Kidney (tissue), 14 donors: ENCODE data around the gene SCAF1. TPM values are rescaled to one million over a fixed set of nuclear protein-coding genes. Genes with fewer than 3 reads are reported as not detected.

Experiments used
- DNase-seq, 5 donors: peaks; one replicate each; pipeline ENCODE4 v3.0.0-alpha.2; 2013 to 2020
- FAIRE-seq: peaks from 2 replicates; lab custom pipeline; 2012; peaks lifted over from hg19 to GRCh38; lab: Jason Lieb, UNC
- H3K27ac ChIP-seq, 2 donors: one replicate each; pipeline ENCODE4 v1.7.0; 2013; ENCODE audit warnings: low read depth in 2 of 2, low read length in 2 of 2, inconsistent platforms in 1 of 2
- H3K27me3 ChIP-seq: one replicate; pipeline ENCODE4 v1.7.1; 2013; ENCODE audit warnings: low read length, inconsistent platforms; ENCODE audit not compliant: control insufficient read depth, insufficient read depth
- H3K36me3 ChIP-seq, 3 donors: one replicate each; pipeline versions ENCODE4 v1.7.0 to v1.7.1; 2013; ENCODE audit warnings: low read length in 3 of 3, control low read depth in 1 of 3, inconsistent platforms in 1 of 3; ENCODE audit not compliant: insufficient read depth in 3 of 3, control insufficient read depth in 2 of 3
- H3K4me1 ChIP-seq, 3 donors: one replicate each; pipeline versions ENCODE4 v1.7.0 to v1.7.1; 2013; ENCODE audit warnings: low read length in 3 of 3, inconsistent platforms in 1 of 3, low read depth in 1 of 3; ENCODE audit not compliant: control insufficient read depth in 2 of 3, insufficient read depth in 2 of 3
- H3K4me3 ChIP-seq, 3 donors: one replicate each; pipeline versions ENCODE4 v1.7.0 to v1.8.1; 2013; ENCODE audit warnings: low read length in 3 of 3, control low read depth in 1 of 3, inconsistent platforms in 1 of 3
- H3K9ac ChIP-seq, 3 donors: one replicate each; pipeline versions ENCODE4 v1.7.0 to v1.7.1; 2013; ENCODE audit warnings: low read length in 3 of 3, control low read depth in 1 of 3, inconsistent platforms in 1 of 3
- H3K9me3 ChIP-seq, 3 donors: one replicate each; pipeline versions ENCODE4 v1.7.0 to v1.7.1; 2013; ENCODE audit warnings: low read length in 3 of 3, control low read depth in 1 of 3, inconsistent platforms in 1 of 3; ENCODE audit not compliant: control insufficient read depth in 2 of 3, insufficient read depth in 1 of 3
- CTCF ChIP-seq: IDR thresholded peaks from 3 replicates; pipeline ENCODE4 v1.5.1; 2012; ENCODE audit warnings: mild to moderate bottlenecking, moderate library complexity, borderline replicate concordance; ENCODE audit not compliant: insufficient read depth; ENCODE audit errors: extremely low read depth
- intact Hi-C: fragments of 100-400 bp; cut with DNase I; formaldehyde crosslinking; loops from one replicate; pipeline ENCODE4 v1.11.1; 2022
- polyA plus RNA-seq: library from polyadenylated mRNA; stranded (reverse); fragments of 350-450 nt; fragmentation: Illumina TruSeq; extraction: RNeasy Lipid Tissue Mini Kit (QIAGEN cat#74804); gene quantifications from one replicate; pipeline ENCODE4 v1.2.3, GENCODE V29; 2014; ENCODE audit warnings: low read depth, low replicate concordance; ENCODE audit not compliant: insufficient read depth
- total RNA-seq: library from RNA; stranded (reverse); fragmentation: NEBNext Ultra II Directional; extraction: Animal tissue kit (Norgen Biotek cat#: 25700); gene quantifications from one replicate; pipeline ENCODE4 v1.2.1, GENCODE V29; 2021
- donor health status: control.
- donor health status: control.
- donor health status: control.
- donor health status: control.
- donor health status: control.
- donor health status: DM: yes; HTN: yes; CAD: no.
- donor health status: Normal renal cell carcinoma (clear cell type).

The SCAF1 gene
- total and polyA plus RNA-seq, 2 donors from 2014 or later: 18.1 to 69.0 TPM

- peaks cover 5 to 30% (median 5%) of the 10 kb centered on the region in 3 donors for H3K36me3 ChIP-seq
- intact Hi-C loops: no loop called here
- H3K4me1 ChIP-seq: peaks cover 0 to 6% (median 0%) of the 10 kb centered on the region in 3 donors
- no peak overlapping the region for H3K4me3 ChIP-seq
- H3K27me3 ChIP-seq: no peaks in the 10 kb centered on the region
- no peak for FAIRE-seq
- no peak overlapping the region for H3K9ac ChIP-seq
- H3K9me3 ChIP-seq: no peaks in the 10 kb centered on the region
- TF ChIP-seq CTCF: no peak
- no peak overlapping the region for H3K27ac ChIP-seq
- DNase-seq: no peak
Observed at GRCh38 chr19:49597703-49597974, 44.4 kb upstream of the SCAF1 start.

GRCh38 chr19:49599378-49600295 lies 42.4 kb upstream of the SCAF1 start:
- FAIRE-seq (no peak), DNase-seq (no peak)
- intact Hi-C loops: no loop called here
- H3K9ac ChIP-seq: no peak overlapping the region
- peaks cover 5 to 26% (median 9%) of the 10 kb centered on the region in 3 donors for H3K36me3 ChIP-seq
- H3K9me3 ChIP-seq: no peaks in the 10 kb centered on the region
- H3K27ac ChIP-seq: no peak overlapping the region
- no peak for TF ChIP-seq CTCF
- no peaks in the 10 kb centered on the region for H3K27me3 ChIP-seq
- no peaks in the 10 kb centered on the region for H3K4me1 ChIP-seq
- no peak overlapping the region for H3K4me3 ChIP-seq

GRCh38 chr19:49601482-49602038 lies 40.4 kb upstream of the SCAF1 start:
- no peaks in the 10 kb centered on the region for H3K9me3 ChIP-seq
- H3K4me3 ChIP-seq: no peak overlapping the region
- TF ChIP-seq CTCF: no peak
- DNase-seq (no peak), FAIRE-seq (no peak)
- no peak overlapping the region for H3K9ac ChIP-seq
- no peaks in the 10 kb centered on the region for H3K27me3 ChIP-seq
- H3K4me1 ChIP-seq: no peaks in the 10 kb centered on the region
- H3K36me3 ChIP-seq: peaks cover 5 to 26% (median 9%) of the 10 kb centered on the region in 3 donors
- intact Hi-C loops: no loop called here
- H3K27ac ChIP-seq: no peak overlapping the region
